SK-N-SH treated with all-trans-retinoic acid at 6 μM for 48 hours (cell line): ENCODE results near the gene CEP128.

ENCODE experiments used
- ATAC-seq: fragments of 200-7000 bp; cut with Tn5 transposase; 3 replicates; pipeline ENCODE4 v1.9.1; 2020; ENCODE audit warnings: mild to moderate bottlenecking, moderate library complexity
- ARNTL ChIP-seq: fragments of 450-650 bp; formaldehyde crosslinking; IDR thresholded peaks from 2 replicates; pipeline ENCODE4 v1.5.0; 2020; ENCODE audit warnings: low read depth, mild to moderate bottlenecking, moderate library complexity, borderline replicate concordance
- BACH2 ChIP-seq: fragments of 250-450 bp; sonication (Bioruptor Pico); IDR thresholded peaks from 2 replicates; pipeline ENCODE4 v1.9.0; 2021; ENCODE audit warnings: mild to moderate bottlenecking, borderline replicate concordance
- ESRRG ChIP-seq: fragments of 250-450 bp; sonication (Bioruptor Pico); IDR thresholded peaks from 2 replicates; pipeline ENCODE4 v1.6.1; 2021; ENCODE audit warnings: mild to moderate bottlenecking
- GLIS3 ChIP-seq: fragments of 250-450 bp; sonication (Bioruptor Pico); IDR thresholded peaks from 2 replicates; pipeline ENCODE4 v1.5.0; 2020; ENCODE audit warnings: mild to moderate bottlenecking, moderate library complexity
- ISL1 ChIP-seq: fragments of 250-450 bp; sonication (Bioruptor Pico); IDR thresholded peaks from 2 replicates; pipeline ENCODE4 v2.1.2; 2022; ENCODE audit warnings: mild to moderate bottlenecking, moderate library complexity
- OSR1 ChIP-seq: fragments of 250-450 bp; sonication (Bioruptor Pico); IDR thresholded peaks from 2 replicates; pipeline ENCODE4 v1.8.0; 2022; ENCODE audit warnings: moderate library complexity, mild to moderate bottlenecking, inconsistent platforms
- PPARA ChIP-seq: fragments of 250-450 bp; sonication (Bioruptor Pico); IDR thresholded peaks from 2 replicates; pipeline ENCODE4 v1.5.0; 2020; ENCODE audit warnings: mild to moderate bottlenecking, borderline replicate concordance
- RARB ChIP-seq: fragments of 250-450 bp; sonication (Bioruptor Pico); IDR thresholded peaks from 2 replicates; pipeline ENCODE4 v1.8.0; 2021; ENCODE audit warnings: mild to moderate bottlenecking, moderate library complexity
- TOX ChIP-seq: fragments of 250-450 bp; sonication (Bioruptor Pico); IDR thresholded peaks from 2 replicates; pipeline ENCODE4 v1.8.0; 2021; ENCODE audit warnings: mild to moderate bottlenecking, moderate library complexity, borderline replicate concordance
- ZC3H10 ChIP-seq: fragments of 250-450 bp; sonication (Bioruptor Pico); IDR thresholded peaks from 2 replicates; pipeline ENCODE4 v1.5.1; 2021; ENCODE audit warnings: mild to moderate bottlenecking, moderate library complexity
- ZFP3 ChIP-seq: fragments of 250-450 bp; sonication (Bioruptor Pico); IDR thresholded peaks from 2 replicates; pipeline ENCODE4 v1.5.0; 2020; ENCODE audit warnings: mild to moderate bottlenecking, moderate library complexity
- ZNF565 ChIP-seq: fragments of 450-650 bp; formaldehyde crosslinking; conservative IDR thresholded peaks from 2 replicates; pipeline ENCODE4 v1.5.0; 2020; ENCODE audit warnings: low read depth, mild to moderate bottlenecking, moderate library complexity
- ZNF70 ChIP-seq: fragments of 450-650 bp; formaldehyde crosslinking; IDR thresholded peaks from 2 replicates; pipeline ENCODE4 v1.5.0; 2020; ENCODE audit warnings: mild to moderate bottlenecking, moderate library complexity
- ZNF8 ChIP-seq: fragments of 450-650 bp; formaldehyde crosslinking; IDR thresholded peaks from 2 replicates; pipeline ENCODE4 v1.5.0; 2020; ENCODE audit warnings: mild to moderate bottlenecking, moderate library complexity
- TF ChIP-seq, protein P1 (sequence below): fragments of 250-450 bp; sonication (Bioruptor Pico); IDR thresholded peaks from 2 replicates; pipeline ENCODE4 v1.8.0; 2020; ENCODE audit warnings: mild to moderate bottlenecking, moderate library complexity, borderline replicate concordance
- TF ChIP-seq, protein P2 (sequence below): fragments of 250-450 bp; sonication (Bioruptor Pico); IDR thresholded peaks from 2 replicates; pipeline ENCODE4 v1.5.1; 2021; ENCODE audit warnings: mild to moderate bottlenecking, moderate library complexity
- TF ChIP-seq, protein P3 (sequence below): fragments of 250-450 bp; sonication (Bioruptor Pico); IDR thresholded peaks from 2 replicates; pipeline ENCODE4 v1.5.0; 2020; ENCODE audit warnings: mild to moderate bottlenecking, moderate library complexity
- TF ChIP-seq, protein P4 (sequence below): fragments of 250-450 bp; sonication (Bioruptor Pico); IDR thresholded peaks from 2 replicates; pipeline ENCODE4 v1.8.0; 2021; ENCODE audit warnings: low read depth, mild to moderate bottlenecking, moderate library complexity, borderline replicate concordance

CEP128 gene

DNA sequence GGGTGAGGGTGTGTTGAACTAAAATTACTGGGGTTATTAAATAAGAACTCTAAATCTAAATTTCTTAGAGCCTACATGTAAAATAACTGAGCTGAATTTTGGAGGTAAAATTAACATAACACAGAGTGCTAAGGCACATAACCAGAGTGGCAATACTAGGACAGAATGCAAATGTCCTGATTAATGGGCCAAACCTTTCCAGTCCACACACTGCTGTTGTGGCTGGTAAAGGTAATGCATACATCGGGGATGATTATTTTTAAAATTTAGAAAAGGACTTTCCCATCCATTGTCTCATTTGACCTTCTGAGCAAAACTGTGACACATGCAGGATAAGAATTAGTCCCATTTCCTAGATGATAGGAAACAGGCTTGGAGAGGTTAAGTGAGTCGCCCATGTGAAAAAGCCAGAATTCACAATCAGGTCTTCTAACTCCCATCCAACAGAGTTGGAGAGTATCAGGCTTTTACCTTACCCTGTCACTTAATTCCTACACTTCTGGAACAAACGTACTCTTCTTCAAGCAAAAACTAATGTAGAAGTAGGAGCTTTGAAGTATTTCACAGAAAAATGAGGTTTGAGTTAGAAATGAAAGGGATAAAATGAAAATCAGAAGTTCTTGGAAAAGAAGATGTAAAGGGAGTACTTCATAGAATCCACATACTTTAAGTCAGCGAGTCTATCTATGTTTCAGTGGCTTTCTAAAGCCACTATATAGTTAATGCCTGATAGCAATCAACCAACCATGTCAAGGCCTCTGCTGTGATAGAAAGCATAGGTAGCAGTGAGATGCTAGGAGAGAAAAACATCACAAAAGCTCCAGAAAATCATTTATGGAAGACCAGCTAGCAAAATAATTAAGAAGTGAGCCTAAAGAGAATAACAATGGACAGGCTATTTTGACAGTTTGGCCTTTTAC lies 395.3 kb downstream of the CEP128 start (continued):
- TF ChIP-seq, protein P1, sequence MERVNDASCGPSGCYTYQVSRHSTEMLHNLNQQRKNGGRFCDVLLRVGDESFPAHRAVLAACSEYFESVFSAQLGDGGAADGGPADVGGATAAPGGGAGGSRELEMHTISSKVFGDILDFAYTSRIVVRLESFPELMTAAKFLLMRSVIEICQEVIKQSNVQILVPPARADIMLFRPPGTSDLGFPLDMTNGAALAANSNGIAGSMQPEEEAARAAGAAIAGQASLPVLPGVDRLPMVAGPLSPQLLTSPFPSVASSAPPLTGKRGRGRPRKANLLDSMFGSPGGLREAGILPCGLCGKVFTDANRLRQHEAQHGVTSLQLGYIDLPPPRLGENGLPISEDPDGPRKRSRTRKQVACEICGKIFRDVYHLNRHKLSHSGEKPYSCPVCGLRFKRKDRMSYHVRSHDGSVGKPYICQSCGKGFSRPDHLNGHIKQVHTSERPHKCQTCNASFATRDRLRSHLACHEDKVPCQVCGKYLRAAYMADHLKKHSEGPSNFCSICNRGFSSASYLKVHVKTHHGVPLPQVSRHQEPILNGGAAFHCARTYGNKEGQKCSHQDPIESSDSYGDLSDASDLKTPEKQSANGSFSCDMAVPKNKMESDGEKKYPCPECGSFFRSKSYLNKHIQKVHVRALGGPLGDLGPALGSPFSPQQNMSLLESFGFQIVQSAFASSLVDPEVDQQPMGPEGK (CRISPR knock-in tag) = no peak
- no peak for TF ChIP-seq RARB (CRISPR knock-in tag)

DNA sequence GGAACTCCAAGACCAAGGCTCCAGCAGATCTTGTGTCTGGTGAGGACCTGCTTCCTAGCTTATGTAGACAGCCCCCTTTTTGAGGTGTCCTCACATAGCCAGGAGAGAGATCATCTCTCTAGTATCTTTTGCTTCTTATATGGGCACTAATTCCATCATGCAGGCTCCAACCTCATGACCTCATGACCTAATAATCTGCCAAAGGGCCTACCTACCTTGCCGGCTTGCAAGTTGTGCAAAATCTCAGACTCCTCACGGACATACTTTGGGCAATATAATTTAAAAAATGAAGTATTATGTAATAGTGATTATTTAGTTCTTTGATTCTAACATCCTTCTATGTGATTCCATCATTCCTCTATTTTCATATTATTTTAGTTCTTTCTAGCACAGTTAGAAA lies 397.2 kb downstream of the CEP128 start:
- no peak for TF ChIP-seq PPARA (CRISPR knock-in tag)

DNA sequence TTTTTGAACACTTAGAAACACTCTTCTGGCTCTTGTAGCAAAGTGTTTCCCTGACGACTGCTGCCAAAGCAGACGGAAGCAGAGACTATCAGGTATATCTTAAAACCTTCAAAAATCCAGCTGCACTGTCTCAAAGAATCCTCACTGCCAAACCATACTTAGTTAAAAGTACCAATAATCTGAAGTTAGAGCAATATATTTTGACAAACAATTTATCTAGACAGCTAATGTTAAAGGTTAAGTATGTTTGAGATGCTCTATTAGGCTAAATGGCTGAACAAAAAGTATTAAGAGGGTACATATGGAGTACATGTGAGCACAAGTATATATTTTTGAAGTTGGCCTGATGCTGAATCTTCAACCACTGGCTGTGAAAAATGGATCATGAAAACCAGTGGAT lies 398.3 kb downstream of the CEP128 start:
- TF ChIP-seq, protein P2, sequence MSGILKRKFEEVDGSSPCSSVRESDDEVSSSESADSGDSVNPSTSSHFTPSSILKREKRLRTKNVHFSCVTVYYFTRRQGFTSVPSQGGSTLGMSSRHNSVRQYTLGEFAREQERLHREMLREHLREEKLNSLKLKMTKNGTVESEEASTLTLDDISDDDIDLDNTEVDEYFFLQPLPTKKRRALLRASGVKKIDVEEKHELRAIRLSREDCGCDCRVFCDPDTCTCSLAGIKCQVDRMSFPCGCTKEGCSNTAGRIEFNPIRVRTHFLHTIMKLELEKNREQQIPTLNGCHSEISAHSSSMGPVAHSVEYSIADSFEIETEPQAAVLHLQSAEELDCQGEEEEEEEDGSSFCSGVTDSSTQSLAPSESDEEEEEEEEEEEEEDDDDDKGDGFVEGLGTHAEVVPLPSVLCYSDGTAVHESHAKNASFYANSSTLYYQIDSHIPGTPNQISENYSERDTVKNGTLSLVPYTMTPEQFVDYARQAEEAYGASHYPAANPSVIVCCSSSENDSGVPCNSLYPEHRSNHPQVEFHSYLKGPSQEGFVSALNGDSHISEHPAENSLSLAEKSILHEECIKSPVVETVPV (CRISPR knock-in tag) = no peak
- ATAC-seq = no peak

More for the DNA sequence above, 397.2 kb downstream of the CEP128 start:
- no peak for ATAC-seq

DNA sequence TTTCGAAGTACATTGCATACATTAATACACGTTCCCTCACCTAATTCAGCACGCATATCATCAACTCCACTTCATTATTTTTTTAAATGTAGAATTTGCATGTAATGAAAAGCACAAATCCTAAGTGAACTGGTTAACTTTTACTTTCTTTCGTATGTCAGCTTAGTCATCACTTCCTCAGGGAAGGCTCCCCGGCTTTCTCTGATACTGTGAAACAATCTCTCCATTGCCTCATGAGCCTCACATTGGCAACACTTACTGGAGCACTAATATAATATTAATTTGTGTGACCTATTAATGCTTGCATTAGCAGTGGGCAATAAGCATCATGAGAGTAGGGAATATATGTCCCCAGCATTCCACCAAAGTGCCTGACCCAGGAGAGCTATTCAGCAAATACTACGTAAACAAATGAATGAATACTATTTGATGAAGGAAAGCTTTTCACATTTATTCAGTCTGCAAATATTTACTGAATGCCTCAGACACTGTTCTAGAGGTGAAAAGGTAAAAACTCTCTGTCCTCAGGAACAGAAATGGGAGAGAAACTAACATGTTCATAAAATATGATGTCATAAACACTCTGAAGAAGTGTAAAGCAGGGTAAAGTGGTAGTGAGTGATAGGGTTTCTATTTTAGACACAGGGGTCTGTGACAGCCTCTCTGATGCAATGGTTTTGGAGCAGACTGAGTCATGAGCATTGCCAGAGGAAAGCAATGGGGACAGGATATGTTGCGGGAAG lies 402.7 kb downstream of the CEP128 start:
- no peak for ATAC-seq
- TF ChIP-seq ISL1 (no peak), OSR1 (CRISPR knock-in tag) (no peak), ESRRG (CRISPR knock-in tag) (no peak), GLIS3 (CRISPR knock-in tag) (no peak), RARB (CRISPR knock-in tag) (no peak), ZFP3 (CRISPR knock-in tag) (no peak), ARNTL (CRISPR knock-in tag) (no peak), BACH2 (no peak), ZC3H10 (no peak), ZNF8 (no peak), ZNF70 (CRISPR knock-in tag) (no peak), TOX (no peak), ZNF565 (CRISPR knock-in tag) (no peak)
- TF ChIP-seq, protein P2 (CRISPR knock-in tag) = no peak
- TF ChIP-seq, protein P3, sequence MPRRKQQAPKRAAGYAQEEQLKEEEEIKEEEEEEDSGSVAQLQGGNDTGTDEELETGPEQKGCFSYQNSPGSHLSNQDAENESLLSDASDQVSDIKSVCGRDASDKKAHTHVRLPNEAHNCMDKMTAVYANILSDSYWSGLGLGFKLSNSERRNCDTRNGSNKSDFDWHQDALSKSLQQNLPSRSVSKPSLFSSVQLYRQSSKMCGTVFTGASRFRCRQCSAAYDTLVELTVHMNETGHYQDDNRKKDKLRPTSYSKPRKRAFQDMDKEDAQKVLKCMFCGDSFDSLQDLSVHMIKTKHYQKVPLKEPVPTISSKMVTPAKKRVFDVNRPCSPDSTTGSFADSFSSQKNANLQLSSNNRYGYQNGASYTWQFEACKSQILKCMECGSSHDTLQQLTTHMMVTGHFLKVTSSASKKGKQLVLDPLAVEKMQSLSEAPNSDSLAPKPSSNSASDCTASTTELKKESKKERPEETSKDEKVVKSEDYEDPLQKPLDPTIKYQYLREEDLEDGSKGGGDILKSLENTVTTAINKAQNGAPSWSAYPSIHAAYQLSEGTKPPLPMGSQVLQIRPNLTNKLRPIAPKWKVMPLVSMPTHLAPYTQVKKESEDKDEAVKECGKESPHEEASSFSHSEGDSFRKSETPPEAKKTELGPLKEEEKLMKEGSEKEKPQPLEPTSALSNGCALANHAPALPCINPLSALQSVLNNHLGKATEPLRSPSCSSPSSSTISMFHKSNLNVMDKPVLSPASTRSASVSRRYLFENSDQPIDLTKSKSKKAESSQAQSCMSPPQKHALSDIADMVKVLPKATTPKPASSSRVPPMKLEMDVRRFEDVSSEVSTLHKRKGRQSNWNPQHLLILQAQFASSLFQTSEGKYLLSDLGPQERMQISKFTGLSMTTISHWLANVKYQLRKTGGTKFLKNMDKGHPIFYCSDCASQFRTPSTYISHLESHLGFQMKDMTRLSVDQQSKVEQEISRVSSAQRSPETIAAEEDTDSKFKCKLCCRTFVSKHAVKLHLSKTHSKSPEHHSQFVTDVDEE (CRISPR knock-in tag) = no peak
- TF ChIP-seq, protein P4, sequence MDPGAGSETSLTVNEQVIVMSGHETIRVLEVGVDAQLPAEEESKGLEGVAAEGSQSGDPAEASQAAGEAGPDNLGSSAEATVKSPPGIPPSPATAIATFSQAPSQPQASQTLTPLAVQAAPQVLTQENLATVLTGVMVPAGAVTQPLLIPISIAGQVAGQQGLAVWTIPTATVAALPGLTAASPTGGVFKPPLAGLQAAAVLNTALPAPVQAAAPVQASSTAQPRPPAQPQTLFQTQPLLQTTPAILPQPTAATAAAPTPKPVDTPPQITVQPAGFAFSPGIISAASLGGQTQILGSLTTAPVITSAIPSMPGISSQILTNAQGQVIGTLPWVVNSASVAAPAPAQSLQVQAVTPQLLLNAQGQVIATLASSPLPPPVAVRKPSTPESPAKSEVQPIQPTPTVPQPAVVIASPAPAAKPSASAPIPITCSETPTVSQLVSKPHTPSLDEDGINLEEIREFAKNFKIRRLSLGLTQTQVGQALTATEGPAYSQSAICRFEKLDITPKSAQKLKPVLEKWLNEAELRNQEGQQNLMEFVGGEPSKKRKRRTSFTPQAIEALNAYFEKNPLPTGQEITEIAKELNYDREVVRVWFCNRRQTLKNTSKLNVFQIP (CRISPR knock-in tag) = no peak
- TF ChIP-seq, protein P1 (CRISPR knock-in tag) = no peak
